DND-41 (cell line): Measurements from ENCODE around the gene DOCK9.

Source experiments
- ATAC-seq: fragments of 200-7000 bp; cut with Tn5 transposase; 3 replicates; pipeline ENCODE4 v1.9.1; 2021; ENCODE audit warnings: low read depth; ENCODE audit not compliant: insufficient read depth
- DNase-seq: peaks from one replicate; pipeline ENCODE4 v3.0.0-alpha.2; 2020
- H2AFZ ChIP-seq: 2 replicates; pipeline ENCODE4 v1.6.0; 2012; ENCODE audit warnings: low read depth, low read length
- H3K27ac ChIP-seq: 2 replicates; pipeline ENCODE4 v1.5.1; 2012; ENCODE audit warnings: low read length, inconsistent platforms
- H3K27me3 ChIP-seq: fragments of 200-600 bp; sonication (generic); 2 replicates; pipeline ENCODE4 v1.6.0; 2012; ENCODE audit warnings: low read length, mild to moderate bottlenecking, inconsistent platforms; ENCODE audit not compliant: insufficient read depth, poor library complexity
- H3K36me3 ChIP-seq: 2 replicates; pipeline ENCODE4 v1.5.1; 2012; ENCODE audit warnings: low read length, inconsistent platforms; ENCODE audit not compliant: insufficient read depth
- H3K4me1 ChIP-seq: 2 replicates; pipeline ENCODE4 v1.5.1; 2012; ENCODE audit warnings: mild to moderate bottlenecking, low read length; ENCODE audit not compliant: insufficient read depth
- H3K4me2 ChIP-seq: 2 replicates; pipeline ENCODE4 v1.6.0; 2012; ENCODE audit warnings: mild to moderate bottlenecking, moderate library complexity, low read length, inconsistent platforms; ENCODE audit not compliant: insufficient read depth
- H3K4me3 ChIP-seq, 2 experiments: fragments of 200-600 bp in 1 of 2; shearing (Covaris generic) in 1 of 2; 2 replicates each; pipeline ENCODE4 v1.5.1; 2012 to 2016; ENCODE audit warnings: inconsistent platforms in 2 of 2, low read length in 2 of 2, mild to moderate bottlenecking in 2 of 2, low read depth in 1 of 2, moderate library complexity in 1 of 2
- H3K79me2 ChIP-seq: 2 replicates; pipeline ENCODE4 v1.6.0; 2012; ENCODE audit warnings: low read length, inconsistent platforms; ENCODE audit not compliant: insufficient read depth
- H3K9ac ChIP-seq: 2 replicates; pipeline ENCODE4 v1.6.0; 2012; ENCODE audit warnings: low read depth, mild to moderate bottlenecking, inconsistent platforms, low read length, moderate library complexity
- H3K9me3 ChIP-seq: 2 replicates; pipeline ENCODE4 v1.5.1; 2012; ENCODE audit warnings: low read length, moderate library complexity, mild to moderate bottlenecking, inconsistent platforms; ENCODE audit not compliant: insufficient read depth, severe bottlenecking
- H4K20me1 ChIP-seq: 2 replicates; pipeline ENCODE4 v1.6.0; 2012; ENCODE audit warnings: low read length; ENCODE audit not compliant: insufficient read depth
- EZH2 ChIP-seq: IDR thresholded peaks from 3 replicates; pipeline ENCODE4 v1.6.1; 2012; ENCODE audit warnings: borderline replicate concordance, low read depth, mild to moderate bottlenecking, moderate library complexity, low read length, inconsistent platforms; ENCODE audit not compliant: severe bottlenecking
- TF ChIP-seq, protein P1 (sequence below): IDR thresholded peaks from 2 replicates; pipeline ENCODE4 v1.5.1; 2012; ENCODE audit warnings: borderline replicate concordance, low read length, moderate library complexity, mild to moderate bottlenecking; ENCODE audit not compliant: poor library complexity, severe bottlenecking; ENCODE audit errors: extremely low read depth

Gene DOCK9

DNA sequence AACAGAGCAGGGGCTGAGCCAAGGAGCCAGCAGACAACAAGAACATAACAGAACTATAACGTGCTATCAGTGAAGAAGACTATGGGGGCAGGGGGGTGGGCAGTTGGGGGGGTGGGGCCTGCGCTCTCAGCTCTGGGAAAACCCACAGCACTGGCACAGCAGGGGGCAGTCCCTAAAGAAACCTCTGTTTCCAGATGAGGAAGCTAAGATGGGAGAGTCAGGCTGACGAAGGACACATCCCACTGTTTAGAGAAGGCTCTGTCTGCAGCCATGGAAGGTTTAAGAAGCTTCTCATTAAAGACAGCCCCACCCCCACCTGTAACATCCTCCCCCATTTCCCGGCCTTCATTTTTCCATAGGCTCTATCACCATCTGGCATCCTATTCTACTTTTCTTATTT lies 7.1 kb upstream of the DOCK9 start:
- Histone ChIP-seq H3K9me3 (no peaks in the 10 kb centered on the region), H3K4me3 (no peak overlapping the region), H2AFZ (no peak overlapping the region), H3K4me2 (no peak overlapping the region), H4K20me1 (no peaks in the 10 kb centered on the region), H3K9ac (no peak overlapping the region), H3K4me1 (peaks cover 45% of the 10 kb centered on the region), H3K27me3 (no peaks in the 10 kb centered on the region), H3K27ac (no peak overlapping the region), H3K36me3 (no peaks in the 10 kb centered on the region), H3K79me2 (no peaks in the 10 kb centered on the region)
- TF ChIP-seq EZH2 = no peak
- TF ChIP-seq, protein P1, sequence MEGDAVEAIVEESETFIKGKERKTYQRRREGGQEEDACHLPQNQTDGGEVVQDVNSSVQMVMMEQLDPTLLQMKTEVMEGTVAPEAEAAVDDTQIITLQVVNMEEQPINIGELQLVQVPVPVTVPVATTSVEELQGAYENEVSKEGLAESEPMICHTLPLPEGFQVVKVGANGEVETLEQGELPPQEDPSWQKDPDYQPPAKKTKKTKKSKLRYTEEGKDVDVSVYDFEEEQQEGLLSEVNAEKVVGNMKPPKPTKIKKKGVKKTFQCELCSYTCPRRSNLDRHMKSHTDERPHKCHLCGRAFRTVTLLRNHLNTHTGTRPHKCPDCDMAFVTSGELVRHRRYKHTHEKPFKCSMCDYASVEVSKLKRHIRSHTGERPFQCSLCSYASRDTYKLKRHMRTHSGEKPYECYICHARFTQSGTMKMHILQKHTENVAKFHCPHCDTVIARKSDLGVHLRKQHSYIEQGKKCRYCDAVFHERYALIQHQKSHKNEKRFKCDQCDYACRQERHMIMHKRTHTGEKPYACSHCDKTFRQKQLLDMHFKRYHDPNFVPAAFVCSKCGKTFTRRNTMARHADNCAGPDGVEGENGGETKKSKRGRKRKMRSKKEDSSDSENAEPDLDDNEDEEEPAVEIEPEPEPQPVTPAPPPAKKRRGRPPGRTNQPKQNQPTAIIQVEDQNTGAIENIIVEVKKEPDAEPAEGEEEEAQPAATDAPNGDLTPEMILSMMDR = no peak
- peak; percentile 54 for DNase-seq
- ATAC-seq = peak; percentile 26; the same call in 2 of the 3 replicates

DNA sequence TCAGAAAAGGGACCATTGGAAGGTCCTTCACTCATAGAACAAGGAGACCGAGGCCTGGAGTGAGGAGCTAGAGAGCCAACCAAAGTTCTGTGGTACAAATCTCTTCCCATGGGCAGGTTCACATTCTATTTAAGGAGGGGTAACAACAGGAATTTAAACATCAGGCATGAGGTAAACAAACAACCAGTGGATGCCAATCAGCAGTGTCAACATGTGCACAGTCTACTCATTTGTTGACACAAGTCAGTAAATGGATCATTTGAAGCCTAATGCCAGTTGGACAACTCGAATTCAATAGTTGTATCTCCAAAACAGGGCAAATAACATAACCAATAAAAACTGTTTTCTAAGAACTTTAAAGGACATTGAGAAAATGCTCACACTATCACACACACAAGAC lies 6.3 kb upstream of the DOCK9 start:
- Histone ChIP-seq H3K4me1 (peaks cover 48% of the 10 kb centered on the region), H3K9me3 (no peaks in the 10 kb centered on the region), H3K36me3 (no peaks in the 10 kb centered on the region), H3K79me2 (no peaks in the 10 kb centered on the region), H3K9ac (no peak overlapping the region), H4K20me1 (no peaks in the 10 kb centered on the region), H2AFZ (no peak overlapping the region), H3K4me2 (no peak overlapping the region), H3K27me3 (no peaks in the 10 kb centered on the region), H3K4me3 (no peak overlapping the region), H3K27ac (peak overlapping the region; percentile 6)
- ATAC-seq = no peak
- DNase-seq = no peak
- no peak for TF ChIP-seq EZH2
- TF ChIP-seq, protein P1 = no peak

DNA sequence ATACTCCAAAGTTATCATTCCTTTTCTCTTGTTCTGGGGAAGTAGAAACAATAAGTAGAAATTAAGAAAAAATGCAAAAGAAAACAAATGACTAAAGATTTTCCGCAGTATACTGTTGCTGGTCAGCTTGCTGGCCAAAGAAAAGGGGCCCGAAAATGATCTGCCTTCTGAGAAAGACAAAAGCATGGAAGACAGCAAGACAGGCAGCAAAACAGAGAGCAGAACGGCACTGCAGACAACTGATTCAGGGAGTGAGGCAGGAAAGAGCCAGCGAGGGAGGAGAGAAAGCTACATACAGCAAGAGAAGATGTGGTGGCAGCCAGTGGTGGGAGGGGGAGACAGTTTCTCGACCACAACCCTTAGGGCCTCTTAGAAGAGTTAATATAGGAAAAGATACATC lies 5.3 kb upstream of the DOCK9 start:
- DNase-seq = peak; percentile 71
- Histone ChIP-seq H3K27ac (peak overlapping the region; percentile 59), H3K27me3 (no peaks in the 10 kb centered on the region), H3K9me3 (no peaks in the 10 kb centered on the region), H3K36me3 (no peaks in the 10 kb centered on the region), H3K9ac (no peak overlapping the region; the same call in 1 of the 2 replicates), H2AFZ (no peak overlapping the region; the same call in 1 of the 2 replicates), H3K4me1 (peaks cover 58% of the 10 kb centered on the region), H4K20me1 (no peaks in the 10 kb centered on the region), H3K79me2 (no peaks in the 10 kb centered on the region), H3K4me2 (peak overlapping the region; percentile 18; the same call in 1 of the 2 replicates), H3K4me3 (no peak overlapping the region)
- ATAC-seq = peak; percentile 77
- TF ChIP-seq EZH2 = no peak
- TF ChIP-seq, protein P1 = no peak

DNA sequence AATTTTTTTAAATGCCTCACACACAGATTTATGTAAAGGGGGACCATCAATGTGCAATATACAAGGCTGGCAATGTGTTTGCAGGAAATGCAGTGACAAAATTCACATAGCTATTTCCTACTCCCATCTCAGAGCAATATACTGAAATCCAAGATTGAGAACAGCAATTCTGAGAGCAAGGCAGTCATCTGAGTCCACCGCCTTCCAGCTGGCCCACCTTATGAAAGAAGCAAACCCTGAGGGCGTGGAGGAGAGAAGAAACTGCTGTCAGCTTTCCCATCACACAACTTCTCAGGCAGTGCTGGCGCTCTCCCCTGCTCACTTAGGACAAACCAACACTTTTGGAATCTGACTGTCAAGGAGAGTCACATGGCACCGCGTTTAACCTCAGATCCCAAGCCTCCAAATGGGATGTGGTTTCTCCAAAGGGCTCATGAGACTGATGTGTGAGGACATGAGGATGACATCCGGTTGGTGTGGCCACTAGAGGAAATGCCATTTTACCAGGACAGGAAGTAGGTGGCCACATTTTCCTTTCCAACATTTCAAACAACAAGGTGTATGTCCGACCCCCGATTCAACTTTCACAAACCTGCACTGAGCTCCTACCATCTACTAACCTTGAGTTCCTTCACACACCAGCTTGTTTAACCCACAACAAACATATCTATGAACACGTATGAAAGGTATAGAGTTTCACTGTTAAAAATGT lies 3.7 kb upstream of the DOCK9 start:
- H3K4me1 ChIP-seq = peaks cover 74% of the 10 kb centered on the region
- H4K20me1 ChIP-seq = no peaks in the 10 kb centered on the region
- DNase-seq (peak; percentile 54), ATAC-seq (peak; percentile 24)
- H3K79me2 ChIP-seq = no peaks in the 10 kb centered on the region
- no peaks in the 10 kb centered on the region for H3K36me3 ChIP-seq
- H3K4me3 ChIP-seq = no peak overlapping the region
- no peak overlapping the region for H3K9ac ChIP-seq
- H3K27me3 ChIP-seq = no peaks in the 10 kb centered on the region
- no peak overlapping the region for H2AFZ ChIP-seq
- peak overlapping the region; percentile 47 for H3K27ac ChIP-seq
- H3K9me3 ChIP-seq = no peaks in the 10 kb centered on the region
- TF ChIP-seq, protein P1 = no peak
- TF ChIP-seq EZH2 = no peak
- H3K4me2 ChIP-seq = no peak overlapping the region
